Activated CD4-positive, alpha-beta T cell treated with anti-CD3 and anti-CD28 coated beads, Interleukin-2, amount 50 U/mL, for 24 hours (primary cell): ENCODE measurements around the gene NCAM1.
"Not testable (repeated sequence)": the region's sequence is repeated elsewhere in the genome, so short reads cannot be mapped to it uniquely, and the experiment has no call there.

ENCODE experiments used
- DNase-seq, 2 donors: peaks; one replicate each; pipeline ENCODE4 v3.0.0-alpha.2; 2020; ENCODE audit warnings: low read depth in 1 of 2, low spot score in 1 of 2

NCAM1 gene

DNA sequence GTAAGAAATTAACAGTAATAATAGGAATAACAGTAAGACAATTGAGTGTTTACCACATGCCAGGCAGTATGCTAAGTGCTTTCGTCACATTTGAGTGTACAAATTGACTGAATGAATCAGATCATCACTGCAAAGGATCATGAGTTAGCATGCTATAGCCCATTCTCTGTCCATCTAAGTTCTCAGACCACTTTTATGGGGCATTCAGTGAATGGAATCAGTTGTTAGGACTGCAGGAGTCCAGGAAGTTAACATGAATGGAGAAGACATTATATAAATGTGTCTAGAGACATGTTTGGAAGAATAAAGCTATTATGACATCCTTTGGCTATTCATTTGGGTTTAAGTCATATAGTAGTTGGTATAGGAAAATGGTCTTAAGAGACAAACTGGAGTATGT, 59.9 kb downstream of the NCAM1 start:
- DNase-seq: no peak

GRCh38 chr11:113022262-113022661, 61.0 kb downstream of the NCAM1 start:
- DNase-seq: no peak

DNA sequence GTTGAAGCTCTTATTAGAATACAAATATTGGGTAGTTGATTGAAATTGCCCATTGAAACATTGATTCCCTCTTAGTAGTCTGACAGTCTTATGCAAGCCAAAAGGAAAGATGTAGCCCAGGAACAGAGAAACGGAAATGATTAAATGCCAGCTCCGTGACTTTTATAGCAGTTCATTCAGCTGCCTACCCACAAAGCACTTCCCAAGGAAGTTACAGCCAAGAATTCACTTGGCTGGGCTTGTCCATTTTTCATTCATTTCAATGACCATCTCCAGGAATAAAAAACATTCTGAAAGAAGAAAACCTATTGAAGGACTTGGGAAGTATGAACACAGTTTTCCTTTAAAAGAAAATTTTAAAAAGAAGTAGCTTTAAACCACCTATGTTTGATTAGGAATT, 62.0 kb downstream of the NCAM1 start:
- DNase-seq: no peak

- DNase-seq: no peak
Observed at GRCh38 chr11:113023986-113024385, 62.8 kb downstream of the NCAM1 start.

- DNase-seq: no peak
Observed at GRCh38 chr11:113026778-113027177, 65.6 kb downstream of the NCAM1 start.

- DNase-seq: no peak
Observed at GRCh38 chr11:113034576-113034975, 73.4 kb downstream of the NCAM1 start.

DNA sequence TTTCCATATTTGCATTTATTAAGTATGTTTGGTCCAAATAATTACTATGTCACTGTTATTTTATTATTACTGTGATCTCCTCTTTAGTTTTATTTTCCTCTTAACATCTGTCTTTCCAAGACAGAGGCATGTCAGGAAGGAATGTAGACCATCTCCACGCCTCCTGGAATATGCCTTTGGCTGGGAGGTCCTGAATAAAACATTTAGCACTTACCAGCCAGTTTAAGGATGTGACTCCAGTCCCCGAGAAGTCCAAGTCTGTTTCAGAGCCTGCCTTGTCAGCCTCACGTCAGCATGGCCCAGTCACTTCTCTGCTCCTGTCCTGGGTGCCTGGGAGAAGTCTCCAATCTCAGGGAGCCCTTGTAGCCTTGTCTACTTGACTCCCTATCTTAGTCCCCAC, 74.5 kb downstream of the NCAM1 start:
- no peak for DNase-seq

- DNase-seq: no peak
Observed at GRCh38 chr11:113043698-113044097, 82.5 kb downstream of the NCAM1 start.

DNA sequence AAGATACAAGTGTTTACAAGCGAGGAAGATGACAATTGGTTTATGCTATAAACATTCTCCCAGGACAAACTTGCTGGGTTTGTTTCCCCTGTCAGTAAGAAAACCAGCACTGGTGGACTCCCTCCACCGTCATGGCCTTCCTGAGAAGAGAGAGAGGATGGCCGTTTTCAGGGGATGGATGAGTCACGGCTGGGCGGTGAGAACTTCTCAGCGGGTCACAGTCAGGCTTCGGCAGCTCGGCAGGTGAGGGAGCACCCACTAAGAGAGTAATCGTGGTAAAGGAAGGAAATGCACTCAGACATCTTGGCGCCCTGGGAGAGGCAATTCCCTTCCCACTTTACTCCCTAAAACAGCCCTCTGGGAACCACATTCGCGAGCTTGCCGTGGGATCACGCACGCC, 83.9 kb downstream of the NCAM1 start:
- DNase-seq: no peak

DNA sequence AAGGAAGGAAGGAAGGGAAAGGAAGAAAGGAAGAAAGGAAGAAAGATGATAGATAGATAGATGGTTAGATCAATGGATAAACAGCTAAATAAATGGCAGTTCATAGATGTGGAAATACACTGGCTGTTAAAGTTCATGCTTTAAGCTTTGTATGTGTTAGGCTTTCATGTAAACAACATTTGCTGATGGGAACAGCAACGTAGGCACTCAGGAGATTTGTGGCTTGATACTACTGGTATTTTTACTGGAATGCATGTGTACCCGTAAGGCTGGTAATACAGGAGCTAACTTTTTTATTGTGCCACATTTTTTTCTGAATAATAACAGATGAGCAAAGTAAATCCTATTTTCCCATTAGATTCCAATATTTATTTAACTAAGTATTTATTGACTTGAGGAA, 85.6 kb downstream of the NCAM1 start:
- DNase-seq: no peak

DNA sequence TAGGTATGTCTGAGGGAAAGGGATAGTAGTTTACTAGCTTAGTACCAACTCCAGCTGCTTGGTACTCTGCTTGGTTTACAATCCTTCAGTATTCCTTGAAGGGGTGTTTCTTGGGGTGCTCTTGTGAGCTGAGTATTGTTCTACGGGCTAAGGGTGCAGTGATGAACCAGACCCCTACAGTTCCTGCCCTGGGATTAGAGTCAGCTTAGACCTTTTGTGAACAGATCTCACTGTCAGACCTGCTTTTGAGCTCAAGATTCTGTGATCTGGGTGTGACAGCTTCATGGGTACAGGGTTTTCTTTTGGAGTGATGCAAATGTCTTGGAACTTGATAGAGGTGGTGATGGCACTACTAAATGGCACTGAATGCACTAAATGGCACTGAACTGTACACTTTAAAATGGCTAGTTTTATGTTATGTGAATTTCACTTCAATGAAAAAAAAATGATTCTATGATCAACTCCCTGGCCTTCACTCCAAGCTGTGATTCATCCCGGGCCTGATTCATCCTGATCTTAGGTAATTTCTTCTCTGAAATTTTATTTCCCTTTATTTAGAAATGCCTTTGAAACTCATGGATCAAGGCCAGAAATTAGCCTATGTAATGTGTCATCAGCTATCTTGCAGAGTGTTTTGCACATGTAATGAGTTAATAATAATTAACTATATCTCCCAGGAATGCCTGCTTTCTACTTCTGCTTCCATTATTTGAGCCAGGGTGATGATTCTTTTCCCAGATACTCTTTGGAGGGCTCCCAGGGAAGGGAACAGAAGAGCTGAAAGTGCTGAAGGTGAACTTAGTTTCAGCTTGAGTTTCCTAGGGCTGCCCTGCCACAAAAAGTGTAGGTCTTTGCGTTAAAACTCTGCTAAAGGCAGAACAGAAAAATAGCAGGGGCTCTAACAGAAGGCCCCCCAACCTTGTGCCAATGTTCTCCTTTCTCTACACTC, 87.9 kb downstream of the NCAM1 start:
- no peak for DNase-seq

DNA sequence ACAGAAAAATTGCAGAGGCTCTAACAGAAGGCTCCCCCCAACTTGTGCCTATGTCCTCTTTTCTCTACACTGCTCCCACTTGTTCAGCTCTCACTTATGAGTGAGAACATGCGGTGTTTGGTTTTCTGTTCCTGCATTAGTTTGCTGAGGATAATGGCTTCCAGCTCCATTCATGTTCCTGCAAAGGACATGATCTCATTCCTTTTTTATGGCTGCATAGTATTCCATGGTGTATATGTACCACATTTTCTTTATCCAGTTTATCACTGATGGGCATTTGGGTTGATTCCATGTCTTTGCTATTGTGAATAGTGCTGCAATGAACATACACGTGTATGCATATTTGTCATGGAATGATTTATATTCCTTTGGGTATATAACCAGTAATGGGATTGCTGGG, 91.8 kb downstream of the NCAM1 start:
- DNase-seq: not testable (repeated sequence)

DNA sequence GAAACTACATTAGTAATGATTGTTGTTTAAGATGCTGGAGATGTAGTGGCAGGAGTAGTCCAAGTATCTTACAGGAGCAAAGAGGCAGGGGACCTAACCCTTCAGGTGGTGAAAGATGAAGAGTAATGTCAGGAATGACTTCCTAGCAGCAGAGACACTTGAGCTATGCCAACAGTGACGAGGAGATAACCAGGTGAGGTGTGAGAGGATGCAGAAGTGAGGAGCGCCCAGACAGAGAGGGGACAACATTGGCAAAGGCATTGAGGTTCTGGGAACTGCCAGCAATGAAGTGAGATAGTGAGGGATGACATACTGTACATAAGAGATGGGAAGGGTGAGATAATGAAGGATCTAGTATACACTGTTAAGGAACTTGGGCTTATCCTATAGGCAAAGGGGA, 95.8 kb downstream of the NCAM1 start:
- no peak for DNase-seq

DNA sequence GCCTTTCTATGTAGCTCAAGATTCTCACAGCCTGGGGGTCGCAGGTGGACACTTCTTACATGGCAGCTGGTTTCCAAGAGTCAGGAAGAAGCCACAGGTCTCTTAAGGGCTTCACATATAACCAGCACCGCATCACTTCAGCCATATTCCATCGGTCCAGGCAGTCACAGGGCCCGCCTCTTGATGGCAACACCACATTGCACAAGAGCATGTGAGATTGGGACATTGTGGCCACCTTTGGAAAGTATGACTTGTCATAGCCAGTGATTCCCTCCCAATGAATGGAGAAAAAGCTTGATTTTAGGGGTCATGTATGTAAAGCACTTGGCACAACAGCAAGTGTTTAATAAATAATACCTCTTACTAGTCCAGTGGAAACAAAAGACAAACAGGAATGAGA, 98.3 kb downstream of the NCAM1 start:
- DNase-seq: no peak

DNA sequence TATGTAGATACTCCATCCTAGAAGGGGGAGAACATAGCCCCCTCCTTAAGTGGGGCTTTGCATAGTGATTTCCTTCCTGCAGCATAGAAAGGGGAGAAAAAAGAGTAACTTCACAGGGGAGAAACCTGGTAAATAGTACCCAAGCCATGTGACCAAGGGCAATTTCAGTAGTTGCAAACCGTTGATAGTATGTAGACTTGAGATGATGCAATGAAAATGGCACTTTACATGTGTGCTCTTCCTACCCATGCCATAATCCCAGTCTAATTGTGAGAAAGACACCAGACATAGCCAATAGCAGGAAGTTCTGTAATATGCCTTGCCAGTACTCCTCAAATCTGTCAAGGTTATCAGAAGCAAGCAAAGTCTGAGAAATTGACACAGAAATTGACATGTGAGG, 104.1 kb downstream of the NCAM1 start:
- no peak for DNase-seq

GRCh38 chr11:113072237-113072858, 111.1 kb downstream of the NCAM1 start:
- no peak for DNase-seq

DNA sequence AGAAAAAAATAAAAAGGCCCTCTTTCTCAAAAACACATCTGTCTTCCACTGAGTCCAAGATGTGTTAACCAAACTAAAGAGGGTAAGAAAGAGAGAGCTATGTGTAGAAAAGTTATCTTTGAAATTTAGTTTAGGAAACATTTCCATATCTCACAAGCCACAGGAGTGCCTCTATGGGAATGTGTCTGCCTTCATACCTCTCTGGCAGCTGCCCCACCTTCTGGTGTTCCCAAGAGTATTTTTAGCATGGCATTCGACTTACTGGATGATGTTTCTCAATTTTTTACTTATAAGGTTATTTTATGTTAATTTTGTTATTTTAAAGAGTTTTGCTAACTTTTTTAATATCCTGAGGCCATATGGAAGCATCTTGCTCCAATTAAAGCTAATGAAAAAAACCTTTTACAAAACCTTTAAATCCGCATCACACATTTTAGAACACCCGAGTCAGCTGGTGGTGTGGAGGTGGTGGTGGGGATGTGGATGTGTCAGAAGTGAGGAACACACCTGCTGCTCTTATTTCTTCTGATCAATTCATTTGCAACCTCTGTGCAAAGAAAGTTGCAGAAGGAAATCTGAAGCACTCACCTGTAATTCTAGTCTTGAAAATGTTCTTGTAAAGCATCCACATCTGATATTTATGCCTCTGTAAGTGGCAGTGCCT, 112.2 kb downstream of the NCAM1 start:
- no peak for DNase-seq

DNA sequence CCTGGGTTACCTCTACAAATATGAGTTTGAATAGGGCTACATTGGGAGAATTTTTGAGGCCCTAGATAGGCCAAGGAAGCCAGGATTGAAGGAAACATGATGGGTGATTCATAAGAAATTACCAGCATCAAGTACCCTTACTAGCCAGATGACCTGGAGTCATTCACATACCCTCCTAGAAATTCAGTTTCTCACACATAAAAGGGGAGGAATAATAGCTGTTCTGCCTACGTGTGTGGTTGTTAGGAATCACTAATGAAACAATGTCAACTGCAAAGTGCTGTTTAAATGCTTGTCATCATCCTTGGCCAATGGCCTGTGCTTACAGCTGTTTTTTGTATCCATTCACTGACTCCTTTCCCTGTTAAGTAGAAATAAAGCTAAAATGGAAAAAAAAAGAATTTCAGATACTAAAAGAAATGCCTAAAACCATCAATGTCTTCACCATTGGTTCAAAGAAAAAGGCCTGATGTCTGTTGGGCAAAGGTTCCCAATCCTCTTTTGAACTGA, 114.4 kb downstream of the NCAM1 start:
- no peak for DNase-seq

GRCh38 chr11:113077379-113077778, 116.2 kb downstream of the NCAM1 start:
- DNase-seq: no peak

GRCh38 chr11:113082341-113082955, 121.2 kb downstream of the NCAM1 start:
- DNase-seq: no peak

DNA sequence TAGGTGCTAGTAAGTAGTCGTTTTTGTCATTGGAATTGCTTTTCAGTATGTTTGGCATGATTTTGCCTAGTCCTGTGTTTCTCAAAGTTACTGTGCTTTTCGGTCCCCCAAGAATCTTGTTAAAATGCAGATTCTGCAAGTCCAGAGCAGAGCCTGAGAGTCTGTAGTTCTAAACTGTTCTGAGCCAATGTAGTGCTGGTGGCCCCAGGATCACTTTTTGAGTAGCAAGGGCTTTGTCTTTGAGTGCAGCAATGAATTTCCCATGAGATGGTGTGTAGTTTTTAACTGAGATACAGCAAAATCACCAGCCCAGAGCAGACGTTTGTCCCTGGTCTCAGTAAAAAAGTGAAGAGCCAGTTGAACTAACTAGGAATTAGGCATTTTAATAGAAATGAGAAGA, 122.4 kb downstream of the NCAM1 start:
- DNase-seq: no peak
